ENCODE results near the gene SEPHS2.

- no peak for TF ChIP-seq POLR2A (IDR thresholded peaks at IDR 0.05)
- TF ChIP-seq CTCF (IDR thresholded peaks at IDR 0.05): no peak
These were observed 27.1 kb downstream of the SEPHS2 start for GRCh38 chr16:30418350-30419181.
